Glutamatergic neuron (in vitro differentiated cells): ENCODE measurements around the gene CAPRIN1. TPM values are rescaled to one million over a fixed set of nuclear protein-coding genes. Genes with fewer than 3 reads are reported as not detected.

ENCODE experiments used
- DNase-seq: peaks from one replicate; pipeline ENCODE4 v3.0.0; 2022
- H3K27ac Mint-ChIP-seq: one replicate; pipeline ENCODE4 v1.8.0; 2020; ENCODE audit warnings: mild to moderate bottlenecking, mixed read lengths, inconsistent platforms; ENCODE audit not compliant: unreplicated experiment
- H3K27me3 Mint-ChIP-seq: one replicate; pipeline ENCODE4 v1.8.0; 2020; ENCODE audit warnings: mild to moderate bottlenecking, moderate library complexity, mixed read lengths, inconsistent platforms; ENCODE audit not compliant: unreplicated experiment
- H3K36me3 Mint-ChIP-seq: one replicate; pipeline ENCODE4 v1.8.0; 2020; ENCODE audit warnings: mild to moderate bottlenecking, mixed read lengths, inconsistent platforms; ENCODE audit not compliant: unreplicated experiment
- H3K4me1 Mint-ChIP-seq: one replicate; pipeline ENCODE4 v1.8.0; 2020; ENCODE audit warnings: mild to moderate bottlenecking, low read depth, mixed read lengths, inconsistent platforms; ENCODE audit not compliant: unreplicated experiment
- H3K4me3 Mint-ChIP-seq: one replicate; pipeline ENCODE4 v1.8.0; 2020; ENCODE audit warnings: mild to moderate bottlenecking, mixed read lengths, inconsistent platforms; ENCODE audit not compliant: unreplicated experiment
- H3K9me3 Mint-ChIP-seq: one replicate; pipeline ENCODE4 v1.8.0; 2020; ENCODE audit warnings: mild to moderate bottlenecking, moderate library complexity, mixed read lengths, inconsistent platforms; ENCODE audit not compliant: unreplicated experiment
- total RNA-seq: library from RNA; stranded (reverse); fragmentation: NEBNext Ultra II Directional; extraction: Animal tissue kit (Norgen Biotek cat#: 25700); gene quantifications from one replicate; pipeline ENCODE4 v1.2.1, GENCODE V29; 2021; ENCODE audit not compliant: unreplicated experiment
- TF ChIP-seq, protein P1 (sequence below): fragments of 200-600 bp; sonication (generic); IDR thresholded peaks from one replicate; pipeline ENCODE4 v1.5.0; 2021; ENCODE audit not compliant: partially characterized antibody, unreplicated experiment

CAPRIN1 gene
- total RNA-seq, 1 donor from 2014 or later, result 356 TPM

DNA sequence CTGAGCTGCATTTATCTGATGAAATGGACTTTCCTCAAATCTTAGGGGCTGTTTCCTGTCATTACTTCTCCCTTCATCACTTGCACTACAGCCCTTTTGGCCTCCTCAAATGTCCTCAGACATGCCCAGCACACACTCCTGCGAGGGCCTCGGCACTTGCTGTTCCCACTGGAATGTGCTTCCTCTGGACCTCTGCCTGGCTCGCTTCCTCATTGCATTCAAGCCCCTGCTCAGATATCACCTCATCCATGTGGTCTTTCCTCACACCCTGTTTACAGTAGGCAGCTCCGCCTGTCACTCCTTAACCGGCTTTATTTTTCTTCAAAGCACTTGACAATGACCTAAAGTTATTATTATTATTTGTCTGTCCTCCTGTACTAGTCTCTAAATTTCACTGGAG lies 62.9 kb downstream of the CAPRIN1 start:
- Mint-ChIP-seq H3K27me3 (peaks cover 2% of the 10 kb centered on the region), H3K27ac (no peak overlapping the region), H3K36me3 (no peaks in the 10 kb centered on the region), H3K4me3 (no peak overlapping the region), H3K4me1 (peaks cover 14% of the 10 kb centered on the region), H3K9me3 (peaks cover 4% of the 10 kb centered on the region)
- no peak for DNase-seq
- TF ChIP-seq, protein P1, sequence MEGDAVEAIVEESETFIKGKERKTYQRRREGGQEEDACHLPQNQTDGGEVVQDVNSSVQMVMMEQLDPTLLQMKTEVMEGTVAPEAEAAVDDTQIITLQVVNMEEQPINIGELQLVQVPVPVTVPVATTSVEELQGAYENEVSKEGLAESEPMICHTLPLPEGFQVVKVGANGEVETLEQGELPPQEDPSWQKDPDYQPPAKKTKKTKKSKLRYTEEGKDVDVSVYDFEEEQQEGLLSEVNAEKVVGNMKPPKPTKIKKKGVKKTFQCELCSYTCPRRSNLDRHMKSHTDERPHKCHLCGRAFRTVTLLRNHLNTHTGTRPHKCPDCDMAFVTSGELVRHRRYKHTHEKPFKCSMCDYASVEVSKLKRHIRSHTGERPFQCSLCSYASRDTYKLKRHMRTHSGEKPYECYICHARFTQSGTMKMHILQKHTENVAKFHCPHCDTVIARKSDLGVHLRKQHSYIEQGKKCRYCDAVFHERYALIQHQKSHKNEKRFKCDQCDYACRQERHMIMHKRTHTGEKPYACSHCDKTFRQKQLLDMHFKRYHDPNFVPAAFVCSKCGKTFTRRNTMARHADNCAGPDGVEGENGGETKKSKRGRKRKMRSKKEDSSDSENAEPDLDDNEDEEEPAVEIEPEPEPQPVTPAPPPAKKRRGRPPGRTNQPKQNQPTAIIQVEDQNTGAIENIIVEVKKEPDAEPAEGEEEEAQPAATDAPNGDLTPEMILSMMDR, result no peak

DNA sequence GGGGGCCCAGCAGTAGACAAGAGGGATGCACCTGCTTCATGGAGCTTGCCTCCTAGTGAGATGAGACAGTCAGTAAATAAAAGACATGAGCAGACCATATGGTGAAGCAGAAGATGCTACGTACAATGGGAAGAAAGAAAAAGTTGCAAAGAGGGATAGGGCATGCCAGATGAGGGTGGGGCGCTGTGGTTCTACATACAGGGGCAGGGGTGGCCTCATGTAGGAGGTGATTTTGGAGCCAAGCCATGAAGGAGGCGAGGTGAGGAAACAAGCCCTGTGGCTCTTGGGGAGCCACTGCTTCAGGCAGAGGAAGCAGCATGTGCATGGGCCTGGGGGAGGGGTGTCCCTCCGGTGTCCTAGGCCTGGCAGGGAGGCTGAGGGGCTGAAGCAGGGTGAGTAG lies 69.1 kb downstream of the CAPRIN1 start:
- peak overlapping the region; percentile 78 for H3K27ac Mint-ChIP-seq
- H3K4me1 Mint-ChIP-seq, result peaks cover 26% of the 10 kb centered on the region
- TF ChIP-seq, protein P1, result no peak
- no peak for DNase-seq
- peaks cover 9% of the 10 kb centered on the region for H3K9me3 Mint-ChIP-seq
- H3K27me3 Mint-ChIP-seq, result peaks cover 2% of the 10 kb centered on the region
- no peaks in the 10 kb centered on the region for H3K36me3 Mint-ChIP-seq
- peak overlapping the region; percentile 65 for H3K4me3 Mint-ChIP-seq

DNA sequence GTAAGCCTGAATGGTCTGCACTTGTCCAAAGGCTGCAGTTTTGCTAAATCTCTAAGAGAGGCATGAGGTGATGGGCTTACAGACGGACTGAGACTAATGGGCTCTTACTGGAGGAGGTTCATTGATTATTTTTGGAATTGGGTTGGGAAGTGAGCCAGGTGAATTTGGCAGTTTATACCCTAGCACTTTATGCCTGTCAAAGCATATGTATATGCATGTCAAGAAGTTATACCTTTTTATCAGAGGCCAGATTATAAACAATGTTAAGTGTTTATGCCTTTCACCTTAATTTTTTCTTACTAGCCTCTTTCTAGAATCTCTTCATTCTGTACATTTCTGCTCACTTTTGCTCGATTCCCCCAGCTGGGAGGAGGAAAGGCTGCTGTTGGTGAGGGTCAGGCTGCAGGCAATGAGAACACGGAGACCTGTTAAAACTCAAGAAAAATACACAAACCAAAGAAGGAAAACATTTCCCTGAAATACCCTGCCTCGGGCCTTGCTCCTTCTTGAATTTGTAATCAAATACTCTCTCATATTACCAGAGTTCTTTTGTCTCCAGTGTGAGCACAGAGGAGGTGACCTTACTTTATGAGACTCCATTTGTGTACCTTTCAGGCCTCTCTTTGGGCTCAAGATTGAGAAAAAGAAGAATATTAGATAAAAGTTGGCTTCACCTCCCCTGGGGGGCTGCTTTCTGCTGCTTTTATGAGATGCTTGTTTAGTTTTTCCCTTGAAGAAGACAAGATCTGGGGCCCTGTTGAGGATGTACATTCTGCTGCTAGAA lies 73.5 kb downstream of the CAPRIN1 start:
- no peaks in the 10 kb centered on the region for H3K36me3 Mint-ChIP-seq
- H3K9me3 Mint-ChIP-seq, result peaks cover 3% of the 10 kb centered on the region
- peaks cover 12% of the 10 kb centered on the region for H3K4me1 Mint-ChIP-seq
- no peak overlapping the region for H3K4me3 Mint-ChIP-seq
- DNase-seq, result no peak
- TF ChIP-seq, protein P1, result no peak
- no peaks in the 10 kb centered on the region for H3K27me3 Mint-ChIP-seq
- H3K27ac Mint-ChIP-seq, result no peak overlapping the region

DNA sequence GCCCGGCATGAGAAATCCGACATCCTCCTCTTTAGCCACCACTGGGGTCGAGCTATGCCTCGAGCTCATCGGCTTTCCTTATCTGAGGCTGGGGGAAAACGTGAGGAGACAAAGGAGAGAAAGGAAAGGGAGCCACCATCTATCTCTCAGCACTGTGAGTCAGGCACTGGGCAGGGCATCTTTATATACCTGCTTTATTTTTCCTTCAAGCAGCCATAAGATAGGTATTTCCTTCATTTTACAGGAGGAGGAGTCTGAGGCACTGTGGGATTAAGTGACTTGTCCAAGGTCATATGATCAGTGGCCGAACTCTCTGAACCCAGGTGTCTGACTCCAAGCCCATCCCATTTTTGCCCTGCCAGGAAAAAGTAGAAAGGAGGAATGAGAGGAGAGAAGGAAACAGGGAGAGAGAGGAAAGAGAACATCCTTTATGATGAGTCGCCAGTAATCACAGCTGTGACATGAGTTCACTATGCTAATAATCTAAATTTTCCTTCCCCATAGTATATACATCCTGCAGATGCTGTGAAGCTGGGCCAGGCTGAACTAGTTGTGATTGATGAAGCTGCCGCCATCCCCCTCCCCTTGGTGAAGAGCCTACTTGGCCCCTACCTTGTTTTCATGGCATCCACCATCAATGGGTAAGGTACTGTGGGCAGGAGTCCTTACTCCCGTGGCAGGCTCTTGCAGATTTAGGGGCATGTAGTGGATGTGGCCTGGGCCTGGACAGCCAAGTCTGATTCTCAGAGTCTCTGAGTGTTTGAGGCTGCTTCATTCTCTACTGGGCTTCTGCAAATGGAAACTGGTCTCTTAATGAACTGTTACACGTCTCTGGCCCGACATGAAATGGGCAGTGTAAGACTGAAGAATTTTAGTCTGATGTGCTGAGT lies 75.7 kb downstream of the CAPRIN1 start:
- H3K27me3 Mint-ChIP-seq, result no peaks in the 10 kb centered on the region
- H3K4me3 Mint-ChIP-seq, result no peak overlapping the region
- H3K36me3 Mint-ChIP-seq, result no peaks in the 10 kb centered on the region
- H3K4me1 Mint-ChIP-seq, result peaks cover 8% of the 10 kb centered on the region
- TF ChIP-seq, protein P1, result no peak
- DNase-seq, result no peak
- H3K9me3 Mint-ChIP-seq, result no peaks in the 10 kb centered on the region
- no peak overlapping the region for H3K27ac Mint-ChIP-seq
